Spinal cord (tissue), 10 donors: ENCODE data around the gene NPAS3. TPM values are rescaled to one million over a fixed set of nuclear protein-coding genes. Genes with fewer than 3 reads are reported as not detected.

Experiments used
- DNase-seq, 6 donors: peaks; one replicate each; pipeline versions ENCODE4 v3.0.0 to v3.0.0-alpha.2; 2013 to 2015; ENCODE audit warnings: low spot score in 6 of 6, low read depth in 4 of 6
- H3K27ac ChIP-seq: one replicate; pipeline ENCODE4 v1.5.1; 2013; ENCODE audit warnings: low read depth, low read length, control low read depth
- H3K27me3 ChIP-seq: one replicate; pipeline ENCODE4 v1.6.1; 2013; ENCODE audit warnings: low read length; ENCODE audit not compliant: control insufficient read depth, insufficient read depth
- H3K36me3 ChIP-seq: one replicate; pipeline ENCODE4 v1.6.1; 2013; ENCODE audit warnings: low read length; ENCODE audit not compliant: control insufficient read depth, insufficient read depth
- H3K4me1 ChIP-seq: one replicate; pipeline ENCODE4 v1.6.1; 2013; ENCODE audit warnings: low read length; ENCODE audit not compliant: control insufficient read depth, insufficient read depth
- H3K4me3 ChIP-seq: one replicate; pipeline ENCODE4 v1.5.1; 2013; ENCODE audit warnings: low read depth, low read length, control low read depth
- H3K9me3 ChIP-seq: one replicate; pipeline ENCODE4 v1.6.1; 2013; ENCODE audit warnings: low read length; ENCODE audit not compliant: control insufficient read depth, insufficient read depth
- WGBS: methylation state at CpG from one replicate; pipeline ENCODE4 v1.1.5; 2013; ENCODE audit warnings: missing lambda C conversion rate; ENCODE audit not compliant: insufficient coverage; 5-methylcytosine and 5-hydroxymethylcytosine counted together
- polyA plus RNA-seq, 2 donors: library from polyadenylated mRNA; unstranded; fragments of 120-200 nt; gene quantifications; one replicate each; pipeline ENCODE4 v1.2.1, GENCODE V29; 2013; ENCODE audit not compliant: insufficient read length in 2 of 2
- total RNA-seq, 2 donors: library from RNA; depleted of rRNA in 1 of 2; stranded (reverse); fragments of 120-200 nt in 1 of 2; fragments of >200 nt in 1 of 2; gene quantifications; one replicate each; pipeline versions ENCODE4 v1.2.3 to v1.2.4, GENCODE V29; 2013 to 2014
- donor health status: healthy.

The NPAS3 gene
- total and polyA plus RNA-seq, 4 donors, result 23.2 to 77.3 (median 50.8) TPM

- H3K36me3 ChIP-seq, result peaks cover 4% of the 10 kb centered on the region
- H3K9me3 ChIP-seq, result no peaks in the 10 kb centered on the region
- peaks cover 5% of the 10 kb centered on the region for H3K27me3 ChIP-seq
- under 1% methylated on average over 75 of the region's 80 CpGs for WGBS
- H3K4me1 ChIP-seq, result peaks cover 19% of the 10 kb centered on the region
- peak overlapping the region; percentile 84 for H3K27ac ChIP-seq
- DNase-seq, result peak in 3 of 6 donors; percentile 54 to 93 (median 92)
- H3K4me3 ChIP-seq, result peak overlapping the region; percentile 58
These were observed 781 bp downstream of the NPAS3 start for GRCh38 chr14:32939254-32940065.

GRCh38 chr14:32940066-32940651 is 1.5 kb downstream of the NPAS3 start:
- peaks cover 4% of the 10 kb centered on the region for H3K36me3 ChIP-seq
- no peaks in the 10 kb centered on the region for H3K9me3 ChIP-seq
- WGBS, result 0% methylated on average over 1 of the region's 13 CpGs
- peak in 1 of 6 donors; percentile 78 for DNase-seq
- H3K27ac ChIP-seq, result peak overlapping the region; percentile 84
- H3K4me1 ChIP-seq, result peaks cover 14% of the 10 kb centered on the region
- H3K4me3 ChIP-seq, result peak overlapping the region; percentile 58
- H3K27me3 ChIP-seq, result peaks cover 2% of the 10 kb centered on the region

GRCh38 chr14:32940711-32941667 is 2.3 kb downstream of the NPAS3 start:
- H3K27ac ChIP-seq, result peak overlapping the region; percentile 84
- no peak for DNase-seq

GRCh38 chr14:32941668-32942065 is 3.0 kb downstream of the NPAS3 start:
- Histone ChIP-seq H3K27me3 (no peaks in the 10 kb centered on the region), H3K36me3 (peaks cover 4% of the 10 kb centered on the region), H3K4me1 (peaks cover 13% of the 10 kb centered on the region), H3K9me3 (no peaks in the 10 kb centered on the region), H3K4me3 (no peak overlapping the region), H3K27ac (no peak overlapping the region)
- 80% methylated on average over 1 of the region's 2 CpGs for WGBS
- DNase-seq, result no peak

More at GRCh38 chr14:32940711-32941667, 2.3 kb downstream of the NPAS3 start:
- Histone ChIP-seq H3K36me3 (peaks cover 4% of the 10 kb centered on the region), H3K4me3 (peak overlapping the region; percentile 58), H3K27me3 (no peaks in the 10 kb centered on the region), H3K4me1 (peaks cover 13% of the 10 kb centered on the region), H3K9me3 (no peaks in the 10 kb centered on the region)
- WGBS, result 40% methylated on average over 4 of the region's 7 CpGs

GRCh38 chr14:32947081-32947480 is 8.4 kb downstream of the NPAS3 start:
- Histone ChIP-seq H3K4me1 (no peaks in the 10 kb centered on the region), H3K27me3 (no peaks in the 10 kb centered on the region), H3K4me3 (no peak overlapping the region), H3K9me3 (no peaks in the 10 kb centered on the region), H3K36me3 (no peaks in the 10 kb centered on the region), H3K27ac (no peak overlapping the region)
- no peak for DNase-seq
- WGBS, result no CpG with 5 or more reads among the region's 1 CpG

GRCh38 chr14:32947792-32948191 is 9.1 kb downstream of the NPAS3 start:
- WGBS, result no CpG with 5 or more reads among the region's 2 CpGs
- no peaks in the 10 kb centered on the region for H3K4me1 ChIP-seq
- no peak overlapping the region for H3K27ac ChIP-seq
- no peaks in the 10 kb centered on the region for H3K36me3 ChIP-seq
- peak in 1 of 6 donors; percentile 53 for DNase-seq
- H3K4me3 ChIP-seq, result no peak overlapping the region
- no peaks in the 10 kb centered on the region for H3K9me3 ChIP-seq
- no peaks in the 10 kb centered on the region for H3K27me3 ChIP-seq

GRCh38 chr14:32950584-32950983 is 11.9 kb downstream of the NPAS3 start:
- WGBS, result no CpG with 5 or more reads among the region's 2 CpGs
- H3K9me3 ChIP-seq, result no peaks in the 10 kb centered on the region
- H3K4me1 ChIP-seq, result no peaks in the 10 kb centered on the region
- no peaks in the 10 kb centered on the region for H3K27me3 ChIP-seq
- no peak overlapping the region for H3K4me3 ChIP-seq
- peak in 1 of 6 donors; percentile 27 for DNase-seq
- H3K27ac ChIP-seq, result no peak overlapping the region
- H3K36me3 ChIP-seq, result no peaks in the 10 kb centered on the region

GRCh38 chr14:32967421-32967820 is 28.7 kb downstream of the NPAS3 start:
- Histone ChIP-seq H3K4me3 (no peak overlapping the region), H3K36me3 (no peaks in the 10 kb centered on the region), H3K4me1 (no peaks in the 10 kb centered on the region), H3K27me3 (no peaks in the 10 kb centered on the region), H3K9me3 (no peaks in the 10 kb centered on the region), H3K27ac (no peak overlapping the region)
- DNase-seq, result no peak
- no CpG with 5 or more reads among the region's 3 CpGs for WGBS

GRCh38 chr14:32968972-32969544 is 30.4 kb downstream of the NPAS3 start:
- H3K4me3 ChIP-seq, result no peak overlapping the region
- DNase-seq, result no peak
- WGBS, result 40% methylated on average over 1 of the region's 2 CpGs
- H3K4me1 ChIP-seq, result no peaks in the 10 kb centered on the region
- H3K9me3 ChIP-seq, result no peaks in the 10 kb centered on the region
- H3K36me3 ChIP-seq, result no peaks in the 10 kb centered on the region
- H3K27me3 ChIP-seq, result no peaks in the 10 kb centered on the region
- no peak overlapping the region for H3K27ac ChIP-seq
